GM23338 (cell line): ENCODE measurements around the gene VAMP2. TPM values are rescaled to one million over a fixed set of nuclear protein-coding genes. Genes with fewer than 3 reads are reported as not detected.

Experiments used
- ATAC-seq: fragments of 200-7000 bp; cut with Tn5 transposase; 3 replicates; pipeline ENCODE4 v1.9.1; 2020
- DNase-seq: peaks from one replicate; pipeline ENCODE4 v3.0.0-alpha.2; 2015; ENCODE audit warnings: low spot score
- H2AFZ ChIP-seq: fragments of 200-600 bp; sonication (generic); 2 replicates; pipeline ENCODE4 v1.8.0; 2016; ENCODE audit warnings: antibody characterized with exemption, mild to moderate bottlenecking, moderate library complexity
- H3F3A ChIP-seq: fragments of 200-600 bp; sonication (generic); replicated peaks from 2 replicates; pipeline ENCODE4 v1.8.0; 2017; ENCODE audit warnings: antibody characterized with exemption, mixed run types, low read depth
- H3K27ac ChIP-seq: fragments of 200-600 bp; sonication (generic); 2 replicates; pipeline ENCODE4 v1.6.1; 2016; ENCODE audit warnings: low read depth
- H3K27me3 ChIP-seq: fragments of 200-600 bp; sonication (generic); 2 replicates; pipeline ENCODE4 v1.8.0; 2016; ENCODE audit warnings: mild to moderate bottlenecking, mixed run types, moderate library complexity; ENCODE audit not compliant: insufficient read depth
- H3K36me3 ChIP-seq: fragments of 200-600 bp; sonication (generic); 2 replicates; pipeline ENCODE4 v1.8.0; 2016; ENCODE audit warnings: mild to moderate bottlenecking; ENCODE audit not compliant: insufficient read depth
- H3K4me1 ChIP-seq: fragments of 200-600 bp; sonication (generic); 2 replicates; pipeline ENCODE4 v1.8.0; 2016; ENCODE audit warnings: mild to moderate bottlenecking, moderate library complexity; ENCODE audit not compliant: insufficient read depth
- H3K4me2 ChIP-seq: fragments of 200-600 bp; sonication (generic); 2 replicates; pipeline ENCODE4 v1.7.1; 2017; ENCODE audit warnings: mixed run types
- H3K4me3 ChIP-seq: fragments of 200-600 bp; sonication (generic); 2 replicates; pipeline ENCODE4 v1.6.1; 2016; ENCODE audit warnings: mixed run types
- H3K79me2 ChIP-seq: fragments of 200-600 bp; sonication (generic); replicated peaks from 2 replicates; pipeline ENCODE4 v1.8.0; 2017; ENCODE audit warnings: mild to moderate bottlenecking; ENCODE audit not compliant: insufficient read depth
- H3K9me2 ChIP-seq: fragments of 200-600 bp; sonication (generic); 2 replicates; pipeline ENCODE4 v1.8.0; 2017; ENCODE audit not compliant: insufficient read depth
- H4K20me1 ChIP-seq: fragments of 200-600 bp; sonication (generic); replicated peaks from 2 replicates; pipeline ENCODE4 v1.8.0; 2017; ENCODE audit warnings: mild to moderate bottlenecking; ENCODE audit not compliant: insufficient read depth
- H3K27ac Mint-ChIP-seq: 2 replicates; pipeline ENCODE4 v1.8.0; 2020; ENCODE audit warnings: inconsistent platforms, mild to moderate bottlenecking, moderate library complexity, mixed read lengths
- H3K27me3 Mint-ChIP-seq: 3 replicates; pipeline ENCODE4 v1.8.0; 2022; ENCODE audit warnings: low read depth, mild to moderate bottlenecking, moderate library complexity, mixed read lengths, inconsistent platforms; ENCODE audit not compliant: insufficient read depth, poor library complexity
- H3K36me3 Mint-ChIP-seq: 3 replicates; pipeline ENCODE4 v1.8.0; 2021; ENCODE audit warnings: low read depth, mild to moderate bottlenecking, inconsistent platforms, moderate library complexity, mixed read lengths
- H3K4me1 Mint-ChIP-seq: 3 replicates; pipeline ENCODE4 v1.8.0; 2020; ENCODE audit warnings: mild to moderate bottlenecking, inconsistent platforms, mixed read lengths
- H3K4me3 Mint-ChIP-seq: 3 replicates; pipeline ENCODE4 v1.8.0; 2021; ENCODE audit warnings: moderate library complexity, mild to moderate bottlenecking, inconsistent platforms, mixed read lengths
- H3K9me3 Mint-ChIP-seq: 3 replicates; pipeline ENCODE4 v1.8.0; 2020; ENCODE audit warnings: moderate library complexity, mild to moderate bottlenecking, inconsistent platforms, mixed read lengths
- CREB1 ChIP-seq: fragments of 250-450 bp; sonication (Bioruptor Pico); IDR thresholded peaks from 2 replicates; pipeline ENCODE4 v1.5.0; 2020; ENCODE audit warnings: low read depth, mild to moderate bottlenecking, moderate library complexity
- EZH2 ChIP-seq: fragments of 200-600 bp; sonication (generic); IDR thresholded peaks from one replicate; pipeline ENCODE4 v1.8.0; 2017; ENCODE audit warnings: antibody characterized with exemption, mild to moderate bottlenecking, low read depth; ENCODE audit not compliant: unreplicated experiment
- EZH2phosphoT487 ChIP-seq: fragments of 200-600 bp; sonication (generic); IDR thresholded peaks from one replicate; pipeline ENCODE4 v1.8.1; 2018; ENCODE audit warnings: antibody characterized with exemption; ENCODE audit not compliant: unreplicated experiment
- JUNB ChIP-seq: IDR thresholded peaks from one replicate; pipeline ENCODE4 v1.6.1; 2016; ENCODE audit warnings: antibody characterized with exemption; ENCODE audit not compliant: unreplicated experiment
- NANOG ChIP-seq: IDR thresholded peaks from 2 replicates; pipeline ENCODE4 v1.6.1; 2016; ENCODE audit warnings: antibody characterized with exemption, borderline replicate concordance
- STAT1 ChIP-seq: IDR thresholded peaks from one replicate; pipeline ENCODE4 v1.6.1; 2016; ENCODE audit warnings: antibody characterized with exemption; ENCODE audit not compliant: unreplicated experiment
- ZNF331 ChIP-seq: fragments of 250-450 bp; sonication (Bioruptor Pico); IDR thresholded peaks from 2 replicates; pipeline ENCODE4 v1.5.0; 2020; ENCODE audit warnings: low read depth, mild to moderate bottlenecking, moderate library complexity
- polyA plus RNA-seq: library from polyadenylated mRNA; unstranded; fragments of >200 nt; fragmentation: Nextera tagmentation; extraction: Ambion mirVana; gene quantifications from 2 replicates; pipeline ENCODE4 v1.2.1, GENCODE V29; 2016
- total RNA-seq: library from RNA; depleted of rRNA; stranded (reverse); fragments of >200 nt; shearing (Covaris generic); gene quantifications from 2 replicates; pipeline ENCODE4 v1.2.3, GENCODE V29; 2014
- TF ChIP-seq, protein P1 (sequence below), 2 experiments: fragments of 200-600 bp in 1 of 2; sonication (generic) in 1 of 2; conservative IDR thresholded peaks; 2 replicates each; pipeline versions ENCODE4 v1.5.1 to v1.6.1; 2016 to 2017; ENCODE audit warnings: antibody characterized with exemption in 2 of 2, low read depth in 2 of 2, mild to moderate bottlenecking in 2 of 2, moderate library complexity in 1 of 2
- TF ChIP-seq, protein P2 (sequence below): IDR thresholded peaks from one replicate; pipeline ENCODE4 v1.6.1; 2018; ENCODE audit warnings: antibody characterized with exemption; ENCODE audit not compliant: unreplicated experiment
- TF ChIP-seq, protein P3 (sequence below): IDR thresholded peaks from 2 replicates; pipeline ENCODE4 v1.6.1; 2016; ENCODE audit warnings: antibody characterized with exemption

VAMP2 gene
- total and polyA plus RNA-seq, 2 experiments from 2014 or later: 6.9 to 32.3 TPM

DNA sequence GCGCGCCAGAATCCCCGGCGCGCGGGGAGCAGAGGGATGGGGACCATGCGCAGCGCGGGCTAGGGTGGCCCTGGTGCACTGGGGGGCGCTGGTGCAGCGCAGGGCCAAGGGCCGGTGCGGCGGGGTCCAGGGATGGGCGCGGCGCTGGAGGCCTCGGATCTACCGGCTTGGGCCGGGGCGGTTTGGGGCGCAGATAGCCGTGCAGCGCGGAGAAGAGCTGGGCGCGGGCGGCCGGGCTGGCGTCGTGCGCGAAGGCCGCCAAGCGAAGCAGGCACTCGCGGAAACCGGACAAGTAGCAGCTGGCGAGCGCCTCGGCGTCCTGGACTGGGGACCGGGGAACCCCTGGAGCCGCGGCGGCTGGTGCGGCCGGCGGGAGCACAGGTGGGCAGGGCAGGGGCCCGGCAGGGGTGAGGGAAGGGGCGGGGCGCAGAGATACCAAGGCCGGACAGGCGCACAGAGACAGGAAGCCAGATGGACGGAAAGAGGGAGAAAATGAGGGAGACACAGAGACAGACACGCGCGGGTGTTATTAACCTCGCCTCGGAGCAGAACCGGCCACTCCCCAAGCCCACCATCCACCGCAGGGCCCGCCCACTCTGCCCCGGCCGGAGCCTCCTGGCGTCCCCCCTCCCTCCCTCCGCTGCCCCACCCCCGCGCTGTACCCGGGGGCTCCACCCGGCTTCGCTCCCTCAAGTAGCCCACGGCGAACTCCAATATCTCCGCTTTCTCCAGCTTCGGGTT is 40.9 kb downstream of the VAMP2 start:
- H3K27me3 Mint-ChIP-seq: peaks cover 89% of the 10 kb centered on the region
- ATAC-seq (peak; percentile 39), DNase-seq (peak; percentile 91)
- peaks cover 18% of the 10 kb centered on the region for H3F3A ChIP-seq
- peaks cover 5% of the 10 kb centered on the region; the same call in 1 of the 2 replicates for H4K20me1 ChIP-seq
- no peaks in the 10 kb centered on the region for H3K79me2 ChIP-seq
- H3K36me3 ChIP-seq: no peaks in the 10 kb centered on the region
- H3K27me3 ChIP-seq: peaks cover 68% of the 10 kb centered on the region
- peaks cover 24% of the 10 kb centered on the region for H3K9me3 Mint-ChIP-seq
- TF ChIP-seq, protein P1, sequence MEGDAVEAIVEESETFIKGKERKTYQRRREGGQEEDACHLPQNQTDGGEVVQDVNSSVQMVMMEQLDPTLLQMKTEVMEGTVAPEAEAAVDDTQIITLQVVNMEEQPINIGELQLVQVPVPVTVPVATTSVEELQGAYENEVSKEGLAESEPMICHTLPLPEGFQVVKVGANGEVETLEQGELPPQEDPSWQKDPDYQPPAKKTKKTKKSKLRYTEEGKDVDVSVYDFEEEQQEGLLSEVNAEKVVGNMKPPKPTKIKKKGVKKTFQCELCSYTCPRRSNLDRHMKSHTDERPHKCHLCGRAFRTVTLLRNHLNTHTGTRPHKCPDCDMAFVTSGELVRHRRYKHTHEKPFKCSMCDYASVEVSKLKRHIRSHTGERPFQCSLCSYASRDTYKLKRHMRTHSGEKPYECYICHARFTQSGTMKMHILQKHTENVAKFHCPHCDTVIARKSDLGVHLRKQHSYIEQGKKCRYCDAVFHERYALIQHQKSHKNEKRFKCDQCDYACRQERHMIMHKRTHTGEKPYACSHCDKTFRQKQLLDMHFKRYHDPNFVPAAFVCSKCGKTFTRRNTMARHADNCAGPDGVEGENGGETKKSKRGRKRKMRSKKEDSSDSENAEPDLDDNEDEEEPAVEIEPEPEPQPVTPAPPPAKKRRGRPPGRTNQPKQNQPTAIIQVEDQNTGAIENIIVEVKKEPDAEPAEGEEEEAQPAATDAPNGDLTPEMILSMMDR (conservative IDR thresholded peaks at IDR 0.05; ENCODE audit: low read depth in 2 of 2): peak; percentile 54 to 90
- TF ChIP-seq, protein P2, sequence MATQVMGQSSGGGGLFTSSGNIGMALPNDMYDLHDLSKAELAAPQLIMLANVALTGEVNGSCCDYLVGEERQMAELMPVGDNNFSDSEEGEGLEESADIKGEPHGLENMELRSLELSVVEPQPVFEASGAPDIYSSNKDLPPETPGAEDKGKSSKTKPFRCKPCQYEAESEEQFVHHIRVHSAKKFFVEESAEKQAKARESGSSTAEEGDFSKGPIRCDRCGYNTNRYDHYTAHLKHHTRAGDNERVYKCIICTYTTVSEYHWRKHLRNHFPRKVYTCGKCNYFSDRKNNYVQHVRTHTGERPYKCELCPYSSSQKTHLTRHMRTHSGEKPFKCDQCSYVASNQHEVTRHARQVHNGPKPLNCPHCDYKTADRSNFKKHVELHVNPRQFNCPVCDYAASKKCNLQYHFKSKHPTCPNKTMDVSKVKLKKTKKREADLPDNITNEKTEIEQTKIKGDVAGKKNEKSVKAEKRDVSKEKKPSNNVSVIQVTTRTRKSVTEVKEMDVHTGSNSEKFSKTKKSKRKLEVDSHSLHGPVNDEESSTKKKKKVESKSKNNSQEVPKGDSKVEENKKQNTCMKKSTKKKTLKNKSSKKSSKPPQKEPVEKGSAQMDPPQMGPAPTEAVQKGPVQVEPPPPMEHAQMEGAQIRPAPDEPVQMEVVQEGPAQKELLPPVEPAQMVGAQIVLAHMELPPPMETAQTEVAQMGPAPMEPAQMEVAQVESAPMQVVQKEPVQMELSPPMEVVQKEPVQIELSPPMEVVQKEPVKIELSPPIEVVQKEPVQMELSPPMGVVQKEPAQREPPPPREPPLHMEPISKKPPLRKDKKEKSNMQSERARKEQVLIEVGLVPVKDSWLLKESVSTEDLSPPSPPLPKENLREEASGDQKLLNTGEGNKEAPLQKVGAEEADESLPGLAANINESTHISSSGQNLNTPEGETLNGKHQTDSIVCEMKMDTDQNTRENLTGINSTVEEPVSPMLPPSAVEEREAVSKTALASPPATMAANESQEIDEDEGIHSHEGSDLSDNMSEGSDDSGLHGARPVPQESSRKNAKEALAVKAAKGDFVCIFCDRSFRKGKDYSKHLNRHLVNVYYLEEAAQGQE: no peak
- no peaks in the 10 kb centered on the region for H3K9me2 ChIP-seq
- H3K4me1 ChIP-seq: peaks cover 28% of the 10 kb centered on the region
- H3K27ac Mint-ChIP-seq: no peak overlapping the region
- H3K4me3 ChIP-seq: peak overlapping the region; percentile 66
- peaks cover 26% of the 10 kb centered on the region for H3K4me1 Mint-ChIP-seq
- peaks cover 13% of the 10 kb centered on the region for H3K36me3 Mint-ChIP-seq
- no peak overlapping the region for H3K27ac ChIP-seq
- H3K4me2 ChIP-seq: peak overlapping the region; percentile 94
- H3K4me3 Mint-ChIP-seq: peak overlapping the region; percentile 83
- 0 out of 2 replicates have a peak overlapping the region, but pooled peaks have one; percentile 63 for H2AFZ ChIP-seq

DNA sequence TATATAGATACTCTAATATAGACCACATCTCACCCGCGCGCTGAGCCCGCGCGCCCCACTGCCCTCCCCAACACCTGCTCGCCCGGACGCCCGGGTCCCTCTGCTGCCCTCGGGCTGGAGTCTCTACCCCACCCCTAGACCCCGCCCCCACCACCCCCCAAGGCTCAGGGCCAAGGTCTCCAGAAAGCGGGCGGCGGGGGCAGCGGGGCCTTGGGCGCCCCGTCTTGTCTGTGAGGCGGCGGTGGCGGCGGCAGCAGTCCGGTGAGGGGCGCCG is 41.4 kb downstream of the VAMP2 start:
- Mint-ChIP-seq H3K4me3 (peak overlapping the region; percentile 83), H3K27ac (no peak overlapping the region), H3K27me3 (peaks cover 91% of the 10 kb centered on the region), H3K36me3 (peaks cover 13% of the 10 kb centered on the region), H3K4me1 (peaks cover 24% of the 10 kb centered on the region), H3K9me3 (peaks cover 24% of the 10 kb centered on the region)
- peaks cover 69% of the 10 kb centered on the region for H3K27me3 ChIP-seq
- no peak overlapping the region for H3K27ac ChIP-seq
- H2AFZ ChIP-seq: no peak overlapping the region
- no peak for ATAC-seq
- no peaks in the 10 kb centered on the region for H3K36me3 ChIP-seq
- peaks cover 3% of the 10 kb centered on the region; the same call in 1 of the 2 replicates for H4K20me1 ChIP-seq
- peak overlapping the region; percentile 66 for H3K4me3 ChIP-seq
- TF ChIP-seq EZH2phosphoT487: no peak
- no peak for TF ChIP-seq CREB1 (CRISPR knock-in tag)
- TF ChIP-seq EZH2: no peak
- TF ChIP-seq, protein P3, sequence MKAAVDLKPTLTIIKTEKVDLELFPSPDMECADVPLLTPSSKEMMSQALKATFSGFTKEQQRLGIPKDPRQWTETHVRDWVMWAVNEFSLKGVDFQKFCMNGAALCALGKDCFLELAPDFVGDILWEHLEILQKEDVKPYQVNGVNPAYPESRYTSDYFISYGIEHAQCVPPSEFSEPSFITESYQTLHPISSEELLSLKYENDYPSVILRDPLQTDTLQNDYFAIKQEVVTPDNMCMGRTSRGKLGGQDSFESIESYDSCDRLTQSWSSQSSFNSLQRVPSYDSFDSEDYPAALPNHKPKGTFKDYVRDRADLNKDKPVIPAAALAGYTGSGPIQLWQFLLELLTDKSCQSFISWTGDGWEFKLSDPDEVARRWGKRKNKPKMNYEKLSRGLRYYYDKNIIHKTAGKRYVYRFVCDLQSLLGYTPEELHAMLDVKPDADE: no peak
- no peak for TF ChIP-seq STAT1
- TF ChIP-seq, protein P2: no peak
- TF ChIP-seq ZNF331 (CRISPR knock-in tag): no peak
- TF ChIP-seq JUNB: no peak
- no peak for TF ChIP-seq NANOG
- H3K79me2 ChIP-seq: no peaks in the 10 kb centered on the region
- no peaks in the 10 kb centered on the region for H3K9me2 ChIP-seq
- DNase-seq: no peak
- H3K4me1 ChIP-seq: peaks cover 26% of the 10 kb centered on the region
- peaks cover 15% of the 10 kb centered on the region; the same call in 1 of the 2 replicates for H3F3A ChIP-seq
- H3K4me2 ChIP-seq: peak overlapping the region; percentile 94
